ENCODE measurements around the gene MTA3.

The MTA3 gene

DNA sequence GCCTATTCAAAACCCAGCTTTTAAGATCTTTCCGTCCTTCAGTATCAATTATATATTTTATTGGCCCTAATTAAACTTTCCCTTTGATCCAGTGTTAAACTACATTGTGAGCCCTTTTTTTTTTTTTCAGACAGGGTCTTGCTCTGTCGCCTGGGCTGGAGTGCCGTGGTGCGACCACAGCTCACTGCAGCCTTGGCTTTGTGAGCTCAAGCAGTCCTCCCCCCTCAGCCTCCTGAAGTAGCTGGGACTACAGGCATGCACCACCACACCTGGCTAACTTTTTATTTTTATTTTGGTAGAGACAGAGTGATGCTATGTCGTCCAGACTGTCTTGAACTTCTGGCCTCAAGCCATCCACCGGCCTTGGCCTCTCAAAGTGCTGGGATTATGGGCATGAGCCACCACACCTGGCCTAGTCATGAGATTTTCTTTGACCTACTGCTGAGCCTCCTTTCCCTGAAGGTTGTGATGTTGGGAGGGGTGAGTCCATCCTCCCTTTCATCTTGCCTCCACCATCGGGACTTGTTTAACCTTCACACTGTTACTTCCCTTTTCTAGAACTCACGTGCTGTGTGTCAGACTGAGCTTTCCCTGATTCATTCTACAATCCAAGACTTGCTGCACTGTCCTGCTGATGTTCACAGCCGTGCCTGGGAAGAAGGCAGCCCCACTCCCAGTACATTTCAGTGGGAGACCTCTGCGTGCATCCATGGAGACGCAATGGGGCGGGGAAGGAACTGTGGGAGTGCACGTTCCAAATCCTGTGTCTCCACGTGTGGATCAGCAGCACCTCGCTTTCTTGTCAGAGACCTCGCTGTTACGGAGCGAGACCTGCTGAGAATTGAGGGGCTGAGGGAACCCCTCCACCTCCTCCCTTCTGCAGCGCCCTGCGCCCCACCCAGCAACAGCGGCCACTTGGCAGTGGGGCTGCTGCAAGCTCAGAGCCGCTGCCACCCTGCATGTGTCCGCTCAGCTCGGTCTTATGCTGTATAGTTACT lies 184.7 kb downstream of the MTA3 start:
- no peak for DNase-seq (ENCODE audit: extremely low read depth, low read depth)
- TF ChIP-seq, protein P1, sequence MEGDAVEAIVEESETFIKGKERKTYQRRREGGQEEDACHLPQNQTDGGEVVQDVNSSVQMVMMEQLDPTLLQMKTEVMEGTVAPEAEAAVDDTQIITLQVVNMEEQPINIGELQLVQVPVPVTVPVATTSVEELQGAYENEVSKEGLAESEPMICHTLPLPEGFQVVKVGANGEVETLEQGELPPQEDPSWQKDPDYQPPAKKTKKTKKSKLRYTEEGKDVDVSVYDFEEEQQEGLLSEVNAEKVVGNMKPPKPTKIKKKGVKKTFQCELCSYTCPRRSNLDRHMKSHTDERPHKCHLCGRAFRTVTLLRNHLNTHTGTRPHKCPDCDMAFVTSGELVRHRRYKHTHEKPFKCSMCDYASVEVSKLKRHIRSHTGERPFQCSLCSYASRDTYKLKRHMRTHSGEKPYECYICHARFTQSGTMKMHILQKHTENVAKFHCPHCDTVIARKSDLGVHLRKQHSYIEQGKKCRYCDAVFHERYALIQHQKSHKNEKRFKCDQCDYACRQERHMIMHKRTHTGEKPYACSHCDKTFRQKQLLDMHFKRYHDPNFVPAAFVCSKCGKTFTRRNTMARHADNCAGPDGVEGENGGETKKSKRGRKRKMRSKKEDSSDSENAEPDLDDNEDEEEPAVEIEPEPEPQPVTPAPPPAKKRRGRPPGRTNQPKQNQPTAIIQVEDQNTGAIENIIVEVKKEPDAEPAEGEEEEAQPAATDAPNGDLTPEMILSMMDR (IDR thresholded peaks at IDR 0.05; ENCODE audit: low read depth, low read length): no peak

DNA sequence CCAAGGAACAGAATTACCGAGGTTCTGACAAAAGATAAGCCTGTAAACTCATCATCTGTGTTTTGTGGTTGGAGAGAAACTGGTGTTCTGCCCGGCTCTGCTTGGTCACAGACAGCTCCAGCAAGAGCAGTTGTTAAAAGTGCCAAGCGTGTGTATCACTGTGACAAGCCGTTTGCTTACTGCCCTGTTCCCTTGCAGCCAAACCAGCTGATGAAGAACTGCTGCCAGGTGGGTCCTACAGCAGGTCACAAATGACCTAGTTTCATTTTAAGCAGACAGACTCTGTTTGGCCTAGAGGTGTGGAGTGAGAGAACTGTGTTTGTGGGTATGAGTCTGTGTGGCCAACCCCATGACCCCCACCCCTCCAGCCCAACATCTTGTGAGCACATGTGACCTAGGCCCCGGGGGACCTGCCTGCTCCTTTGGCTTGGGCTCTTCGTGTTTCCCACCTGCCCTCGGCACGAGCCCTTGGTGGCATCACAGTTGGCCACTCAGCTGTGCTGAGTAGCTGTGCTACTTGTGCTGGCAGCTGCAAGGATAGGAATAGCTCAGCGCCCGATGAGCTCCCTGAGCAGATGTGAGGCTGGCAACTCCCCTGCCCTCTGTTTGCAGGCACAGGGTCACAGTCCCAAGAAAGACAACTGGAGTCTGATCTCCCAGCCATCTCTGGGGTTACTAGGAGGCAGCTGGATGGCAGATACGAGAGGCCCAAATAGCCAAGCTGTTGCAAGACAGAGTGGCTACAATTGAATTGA lies 185.8 kb downstream of the MTA3 start:
- no peak for DNase-seq (ENCODE audit: extremely low read depth, low read depth)
- TF ChIP-seq, protein P1 (IDR thresholded peaks at IDR 0.05; ENCODE audit: low read depth, low read length): no peak

DNA sequence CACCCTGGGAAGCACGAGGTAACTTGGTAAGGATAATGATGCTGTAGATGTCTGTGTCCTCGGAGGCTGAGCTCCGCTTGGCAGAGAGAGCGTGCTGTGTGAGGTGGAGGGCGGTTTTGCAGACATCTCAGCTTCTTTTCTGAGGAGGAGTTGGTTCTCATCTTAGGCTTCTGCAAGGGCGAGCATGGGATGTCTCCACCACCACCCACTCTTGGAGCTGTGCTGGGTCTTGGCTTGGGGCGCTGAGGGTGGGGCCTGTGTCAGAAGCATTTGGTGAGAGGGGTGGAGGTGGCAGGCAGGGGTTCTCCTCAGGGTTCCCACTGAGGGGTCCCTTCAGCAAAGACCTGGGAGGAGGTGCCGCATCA lies 186.3 kb downstream of the MTA3 start:
- TF ChIP-seq, protein P1 (IDR thresholded peaks at IDR 0.05; ENCODE audit: low read depth, low read length): no peak
- no peak for DNase-seq (ENCODE audit: extremely low read depth, low read depth)

DNA sequence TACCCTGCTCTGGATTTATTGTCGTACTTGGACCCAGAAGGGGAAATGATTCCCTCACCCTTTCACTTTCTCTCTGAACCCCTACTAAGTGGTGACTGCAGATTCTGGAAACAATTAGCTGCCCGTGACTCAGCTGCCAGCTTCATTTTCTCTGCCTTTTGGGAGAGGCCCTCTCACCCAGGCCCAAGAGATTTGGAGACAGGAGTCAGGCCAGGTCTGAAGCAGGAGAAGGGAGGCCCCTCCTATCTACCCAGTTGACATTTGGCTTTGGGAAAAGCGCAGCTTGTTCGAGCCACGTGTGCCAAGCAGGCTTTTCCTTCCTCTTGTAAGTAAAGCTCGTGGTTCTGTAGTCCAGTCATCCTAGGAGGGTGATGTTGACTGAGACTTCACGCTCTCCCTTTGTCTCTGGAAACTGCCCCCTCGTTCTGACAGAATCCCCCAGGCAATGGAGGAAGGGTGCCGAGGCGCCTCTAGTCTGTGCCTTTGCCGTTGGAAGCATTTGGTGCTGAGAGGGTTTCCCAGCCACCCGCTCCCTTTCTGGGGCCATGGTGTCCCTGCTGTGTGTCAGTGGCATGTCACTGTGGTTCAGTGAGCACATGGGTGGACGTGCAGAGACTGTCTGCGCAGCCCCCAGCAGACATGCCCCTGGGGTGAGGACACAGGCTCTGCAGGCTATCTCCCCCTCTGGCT lies 186.9 kb downstream of the MTA3 start:
- TF ChIP-seq, protein P1 (IDR thresholded peaks at IDR 0.05; ENCODE audit: low read depth, low read length): no peak
- peak; percentile 18 for DNase-seq (ENCODE audit: extremely low read depth, low read depth)

DNA sequence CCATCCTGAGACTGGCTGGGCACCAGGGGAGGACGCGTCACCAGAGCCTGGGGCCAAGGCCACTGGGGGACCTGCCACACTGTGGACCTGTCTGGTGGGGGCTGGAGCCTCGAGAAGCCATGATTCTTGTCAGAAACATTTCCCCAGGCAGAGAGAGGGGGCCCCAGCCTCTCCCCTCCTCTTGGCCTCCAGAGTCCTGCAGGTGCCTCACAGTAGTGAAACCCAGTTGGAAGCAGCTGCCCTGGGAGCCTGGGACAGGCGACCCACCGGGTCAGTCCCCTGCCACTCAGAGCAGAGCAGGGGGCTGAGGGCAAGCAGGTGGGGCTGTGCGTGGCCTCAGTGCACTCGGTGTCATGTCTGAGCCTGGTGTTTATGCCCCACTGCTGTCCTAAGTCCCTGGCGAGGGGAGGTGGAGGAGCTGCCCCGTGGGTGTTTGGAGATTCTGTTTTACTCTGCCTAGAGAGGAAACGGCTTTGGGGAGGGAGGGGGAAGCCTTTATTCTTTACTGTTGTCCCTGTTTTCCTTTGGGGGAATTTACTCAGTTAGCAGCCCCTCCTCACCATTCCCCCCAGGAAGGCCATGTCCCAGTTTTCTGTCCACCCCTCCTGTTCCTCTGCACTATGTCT lies 187.8 kb downstream of the MTA3 start:
- DNase-seq (ENCODE audit: extremely low read depth, low read depth): no peak
- TF ChIP-seq, protein P1 (IDR thresholded peaks at IDR 0.05; ENCODE audit: low read depth, low read length): no peak

DNA sequence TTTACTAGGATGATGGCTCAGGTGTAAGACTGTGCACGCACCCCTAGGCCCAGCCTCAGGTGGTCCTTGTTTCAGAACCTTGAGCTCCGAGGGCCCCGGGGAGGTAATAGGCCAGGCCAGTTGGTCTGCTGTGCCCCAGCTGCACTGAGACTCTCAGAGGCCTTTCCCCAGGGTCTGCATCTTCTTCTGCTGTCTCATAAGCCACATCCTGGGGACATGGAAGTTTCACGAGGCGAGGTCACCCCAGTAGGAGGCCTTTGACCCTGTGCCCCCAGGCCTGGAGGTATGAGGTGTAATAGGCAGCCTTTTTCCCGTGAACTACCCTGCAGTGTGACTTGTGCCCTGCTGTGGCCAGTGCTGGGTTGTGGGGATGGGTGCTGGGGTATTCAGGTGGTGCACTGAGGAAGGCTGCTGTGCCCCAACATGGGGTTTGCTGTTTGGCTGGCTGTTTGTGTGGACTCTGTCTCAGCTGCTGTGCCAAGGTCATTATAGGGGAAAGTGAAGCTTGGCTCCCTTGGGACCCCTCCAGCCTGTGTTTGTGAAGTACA lies 188.6 kb downstream of the MTA3 start:
- TF ChIP-seq, protein P1 (IDR thresholded peaks at IDR 0.05; ENCODE audit: low read depth, low read length): no peak
- DNase-seq (ENCODE audit: extremely low read depth, low read depth): no peak
